Measurements from ENCODE around the gene JMJD4. TPM values are rescaled to one million over a fixed set of nuclear protein-coding genes. Genes with fewer than 3 reads are reported as not detected.

JMJD4 gene
- total and polyA plus RNA-seq, 2 donors (not counting 3 experiments of a cell fraction or from before 2014, with no cell fraction given): 17.3 to 31.2 TPM

- Histone ChIP-seq H3K27me3 (ENCODE audit: control insufficient read depth in 2 of 2, insufficient read depth in 2 of 2, low read length in 2 of 2) (no peaks in the 10 kb centered on the region), H2AFZ (ENCODE audit: low read depth, low read length) (no peak overlapping the region), H4K20me1 (replicated peaks; ENCODE audit: control insufficient read depth, extremely low read depth, insufficient read depth, low read length) (peaks cover under 1% of the 10 kb centered on the region), H3K9ac (replicated peaks; ENCODE audit: extremely low read depth, insufficient read depth, low read length) (no peak overlapping the region), H3K4me3 (replicated peaks in 1 of 3; ENCODE audit: insufficient read depth in 1 of 3, low read depth in 1 of 3, low read length in 3 of 3) (no peak overlapping the region), H3K27ac (ENCODE audit: insufficient read depth, low read depth, low read length) (no peak overlapping the region), H3K79me2 (ENCODE audit: control insufficient read depth, insufficient read depth, low read length) (peaks cover 7% of the 10 kb centered on the region), H3K4me1 (ENCODE audit: control insufficient read depth, extremely low read depth, insufficient read depth, low read length) (no peaks in the 10 kb centered on the region), H3K9me3 (replicated peaks; ENCODE audit: control insufficient read depth, insufficient read depth, low read length) (no peaks in the 10 kb centered on the region), H3K9me1 (replicated peaks; ENCODE audit: control insufficient read depth, extremely low read depth, insufficient read depth, low read length) (no peaks in the 10 kb centered on the region), H3K4me2 (ENCODE audit: insufficient read depth, low read length) (no peak overlapping the region), H3K36me3 (ENCODE audit: control insufficient read depth in 2 of 2, extremely low read depth in 1 of 2, insufficient read depth in 2 of 2, low read length in 2 of 2) (peaks cover 0 to 12% of the 10 kb centered on the region in 2 experiments)
- DNase-seq (ENCODE audit: low read depth, low spot score) (no peak), FAIRE-seq (no peak)
- intact Hi-C loops (cut with micrococcal nuclease): no loop called here
- POLR2A ChIA-PET: no interaction called here
- TF ChIP-seq CTCF (IDR thresholded peaks at IDR 0.05; ENCODE audit: extremely low read depth in 1 of 2, insufficient read depth in 1 of 2, low read depth in 1 of 2, low read length in 2 of 2): no peak
- dilution Hi-C loops (cut with MboI; ENCODE audit: extremely low pct_ligation_motif_present, low sequenced_read_pairs): no loop called here
- CTCF ChIA-PET: no interaction called here
- no TSS peak for BruUV-seq (replicated peaks)
Observed at GRCh38 chr1:227749916-227750710, 15.0 kb upstream of the JMJD4 start.

- H3K9me1 ChIP-seq (replicated peaks; ENCODE audit: control insufficient read depth, extremely low read depth, insufficient read depth, low read length): no peaks in the 10 kb centered on the region
- no peak overlapping the region for H2AFZ ChIP-seq (ENCODE audit: low read depth, low read length)
- no peak overlapping the region for H3K9ac ChIP-seq (replicated peaks; ENCODE audit: extremely low read depth, insufficient read depth, low read length)
- H3K36me3 ChIP-seq (ENCODE audit: control insufficient read depth in 2 of 2, extremely low read depth in 1 of 2, insufficient read depth in 2 of 2, low read length in 2 of 2): peaks cover 0 to 12% of the 10 kb centered on the region in 2 experiments
- no peaks in the 10 kb centered on the region for H3K27me3 ChIP-seq (ENCODE audit: control insufficient read depth in 2 of 2, insufficient read depth in 2 of 2, low read length in 2 of 2)
- dilution Hi-C loops (cut with MboI; ENCODE audit: extremely low pct_ligation_motif_present, low sequenced_read_pairs) (no loop called here), intact Hi-C loops (cut with micrococcal nuclease) (no loop called here)
- POLR2A ChIA-PET: no interaction called here
- H3K79me2 ChIP-seq (ENCODE audit: control insufficient read depth, insufficient read depth, low read length): peaks cover 7% of the 10 kb centered on the region
- FAIRE-seq (no peak), DNase-seq (ENCODE audit: low read depth, low spot score) (no peak)
- H3K9me3 ChIP-seq (replicated peaks; ENCODE audit: control insufficient read depth, insufficient read depth, low read length): no peaks in the 10 kb centered on the region
- H4K20me1 ChIP-seq (replicated peaks; ENCODE audit: control insufficient read depth, extremely low read depth, insufficient read depth, low read length): peaks cover 3% of the 10 kb centered on the region
- no peak overlapping the region for H3K4me2 ChIP-seq (ENCODE audit: insufficient read depth, low read length)
- TF ChIP-seq POLR2A (IDR thresholded peaks at IDR 0.05; ENCODE audit: low read depth, low read length): no peak
- TF ChIP-seq EZH2 (IDR thresholded peaks at IDR 0.05; ENCODE audit: borderline replicate concordance, low read depth, low read length, severe bottlenecking): no peak
- no peak for TF ChIP-seq FOS (IDR thresholded peaks at IDR 0.05; ENCODE audit: borderline replicate concordance, insufficient read depth, low read length)
- TF ChIP-seq MAX (IDR thresholded peaks at IDR 0.05; ENCODE audit: insufficient read depth, insufficient read length): no peak
- no peak for TF ChIP-seq CTCF (IDR thresholded peaks at IDR 0.05; ENCODE audit: extremely low read depth in 1 of 2, insufficient read depth in 1 of 2, low read depth in 1 of 2, low read length in 2 of 2)
- no peak for TF ChIP-seq POLR2AphosphoS5 (IDR thresholded peaks at IDR 0.05; ENCODE audit: insufficient read depth, low read depth, low read length)
- TF ChIP-seq JUN (IDR thresholded peaks at IDR 0.05; ENCODE audit: borderline replicate concordance, insufficient read depth, insufficient read length, low read depth): no peak
- no peak for TF ChIP-seq MYC (IDR thresholded peaks at IDR 0.05; ENCODE audit: low read depth, low read length)
- TF ChIP-seq GATA2 (IDR thresholded peaks at IDR 0.05; ENCODE audit: insufficient read depth, insufficient read length, low read depth, low read length): no peak
- no peaks in the 10 kb centered on the region for H3K4me1 ChIP-seq (ENCODE audit: control insufficient read depth, extremely low read depth, insufficient read depth, low read length)
- H3K4me3 ChIP-seq (replicated peaks in 1 of 3; ENCODE audit: insufficient read depth in 1 of 3, low read depth in 1 of 3, low read length in 3 of 3): no peak overlapping the region
- H3K27ac ChIP-seq (ENCODE audit: insufficient read depth, low read depth, low read length): no peak overlapping the region
- no TSS peak for BruUV-seq (replicated peaks)
- CTCF ChIA-PET: no interaction called here
Observed at GRCh38 chr1:227749225-227749624, 14.1 kb upstream of the JMJD4 start.

Data from endothelial cell of umbilical vein (primary cell).